Body of pancreas (tissue), 4 donors: ENCODE measurements around the gene CCDC73.

Experiments
- CTCF ChIP-seq, 7 experiments: fragments of 450-650 bp in 4 of 7; fragments of 200-600 bp in 3 of 7; sonication (generic) in 3 of 7; IDR thresholded peaks; one replicate each; pipeline ENCODE4 v1.5.1; 2016 to 2019; ENCODE audit warnings: antibody characterized with exemption in 7 of 7
- POLR2A ChIP-seq, 3 donors: fragments of 450-650 bp; IDR thresholded peaks; one replicate each; pipeline ENCODE4 v1.6.1; 2016; ENCODE audit warnings: antibody characterized with exemption in 3 of 3, mild to moderate bottlenecking in 2 of 3

- TF ChIP-seq CTCF (IDR thresholded peaks at IDR 0.05) (no peak), POLR2A (IDR thresholded peaks at IDR 0.05) (no peak)
Observed at GRCh38 chr11:32758291-32758690, 36.2 kb downstream of the CCDC73 start.
